Measurements from ENCODE around the gene GPC5.

Gene GPC5

GRCh38 chr13:91596842-91597241 lies 198.4 kb downstream of the GPC5 start:
- DNase-seq, result no peak

GRCh38 chr13:91598655-91599054 lies 200.2 kb downstream of the GPC5 start:
- no peak for DNase-seq

GRCh38 chr13:91601273-91601672 lies 202.9 kb downstream of the GPC5 start:
- no peak for DNase-seq

GRCh38 chr13:91601807-91602206 lies 203.4 kb downstream of the GPC5 start:
- no peak for DNase-seq

- DNase-seq, result no peak
Measured at GRCh38 chr13:91609353-91609752, 210.9 kb downstream of the GPC5 start.

GRCh38 chr13:91618315-91618714 lies 219.9 kb downstream of the GPC5 start:
- DNase-seq, result no peak

GRCh38 chr13:91620670-91621141 lies 222.3 kb downstream of the GPC5 start:
- no peak for DNase-seq

GRCh38 chr13:91621161-91621560 lies 222.7 kb downstream of the GPC5 start:
- DNase-seq, result no peak

GRCh38 chr13:91621963-91622362 lies 223.5 kb downstream of the GPC5 start:
- no peak for DNase-seq

- no peak for DNase-seq
Measured at GRCh38 chr13:91622778-91623550, 224.5 kb downstream of the GPC5 start.

GRCh38 chr13:91627952-91628739 lies 229.7 kb downstream of the GPC5 start:
- DNase-seq, result no peak

- no peak for DNase-seq
Measured at GRCh38 chr13:91630946-91631345, 232.5 kb downstream of the GPC5 start.

- no peak for DNase-seq
Measured at GRCh38 chr13:91632086-91632485, 233.7 kb downstream of the GPC5 start.

GRCh38 chr13:91639330-91639729 lies 240.9 kb downstream of the GPC5 start:
- DNase-seq, result no peak

GRCh38 chr13:91643394-91643793 lies 245.0 kb downstream of the GPC5 start:
- DNase-seq, result no peak

GRCh38 chr13:91644806-91645205 lies 246.4 kb downstream of the GPC5 start:
- no peak for DNase-seq

- no peak for DNase-seq
Measured at GRCh38 chr13:91647361-91647990, 249.1 kb downstream of the GPC5 start.

GRCh38 chr13:91648012-91648411 lies 249.6 kb downstream of the GPC5 start:
- no peak for DNase-seq

GRCh38 chr13:91649456-91649855 lies 251.0 kb downstream of the GPC5 start:
- no peak for DNase-seq

GRCh38 chr13:91652404-91653301 lies 254.2 kb downstream of the GPC5 start:
- no peak for DNase-seq

- no peak for DNase-seq
Measured at GRCh38 chr13:91655731-91656130, 257.3 kb downstream of the GPC5 start.

GRCh38 chr13:91657283-91657682 lies 258.9 kb downstream of the GPC5 start:
- DNase-seq, result no peak
